ENCODE results near the gene ARAP3.
A peak's percentile ranks its signal among the peaks of the same experiment; 100 is the strongest.

The ARAP3 gene

GRCh38 chr5:141639357-141640050, 42.5 kb downstream of the ARAP3 start:
- no peak for DNase-seq

GRCh38 chr5:141638771-141639170, 43.3 kb downstream of the ARAP3 start:
- DNase-seq, result no peak

- DNase-seq, result peak; percentile 8
These were observed 44.1 kb downstream of the ARAP3 start for GRCh38 chr5:141637767-141638419.

- no peak for DNase-seq
These were observed 44.8 kb downstream of the ARAP3 start for GRCh38 chr5:141637123-141637766.

GRCh38 chr5:141636413-141637122, 45.5 kb downstream of the ARAP3 start, which contains the start of the genes HDAC3 and RELL2:
TSS of gene HDAC3 (minus strand) at chr5:141636849. CDS start at chr5:141636790, 59 bp downstream.
TSS of gene RELL2 (plus strand) at chr5:141636997. CDS start at chr5:141638226, 1,229 bp downstream.
- DNase-seq, result peak; percentile 91

GRCh38 chr5:141636106-141636412, 46.0 kb downstream of the ARAP3 start:
- DNase-seq, result no peak

- no peak for DNase-seq
These were observed 46.4 kb downstream of the ARAP3 start for GRCh38 chr5:141635646-141636045.

GRCh38 chr5:141634720-141635119, 47.3 kb downstream of the ARAP3 start:
- DNase-seq, result no peak

- no peak for DNase-seq
These were observed 48.0 kb downstream of the ARAP3 start for GRCh38 chr5:141633871-141634561.

GRCh38 chr5:141632650-141633049, 49.4 kb downstream of the ARAP3 start:
- DNase-seq, result no peak

- no peak for DNase-seq
These were observed 51.4 kb downstream of the ARAP3 start for GRCh38 chr5:141630570-141631140.

GRCh38 chr5:141628175-141628788, 53.7 kb downstream of the ARAP3 start:
- no peak for DNase-seq

GRCh38 chr5:141623611-141624010, 58.4 kb downstream of the ARAP3 start:
- DNase-seq, result no peak

- DNase-seq, result peak; percentile 32
These were observed 58.8 kb downstream of the ARAP3 start for GRCh38 chr5:141623186-141623585.

GRCh38 chr5:141618804-141619554, 63.1 kb downstream of the ARAP3 start, which contains the start of gene DIAPH1:
TSS of gene DIAPH1 (minus strand) at chr5:141619000. CDS start at chr5:141618914, 86 bp downstream.
- DNase-seq, result peak; percentile 91

- no peak for DNase-seq
These were observed 63.8 kb downstream of the ARAP3 start for GRCh38 chr5:141618030-141618803.

- DNase-seq, result no peak
These were observed 64.4 kb downstream of the ARAP3 start for GRCh38 chr5:141617682-141618029.

GRCh38 chr5:141617128-141617527, 64.9 kb downstream of the ARAP3 start:
- DNase-seq, result no peak

- no peak for DNase-seq
These were observed 65.9 kb downstream of the ARAP3 start for GRCh38 chr5:141615991-141616720.

GRCh38 chr5:141613344-141613743, 68.7 kb downstream of the ARAP3 start:
- no peak for DNase-seq

Data from midbrain (tissue), 1 donor.